ENCODE measurements around the gene RIN1.
"Not testable (repeated sequence)": the region's sequence is repeated elsewhere in the genome, so short reads cannot be mapped to it uniquely, and the experiment has no call there.

Gene RIN1, protein sequence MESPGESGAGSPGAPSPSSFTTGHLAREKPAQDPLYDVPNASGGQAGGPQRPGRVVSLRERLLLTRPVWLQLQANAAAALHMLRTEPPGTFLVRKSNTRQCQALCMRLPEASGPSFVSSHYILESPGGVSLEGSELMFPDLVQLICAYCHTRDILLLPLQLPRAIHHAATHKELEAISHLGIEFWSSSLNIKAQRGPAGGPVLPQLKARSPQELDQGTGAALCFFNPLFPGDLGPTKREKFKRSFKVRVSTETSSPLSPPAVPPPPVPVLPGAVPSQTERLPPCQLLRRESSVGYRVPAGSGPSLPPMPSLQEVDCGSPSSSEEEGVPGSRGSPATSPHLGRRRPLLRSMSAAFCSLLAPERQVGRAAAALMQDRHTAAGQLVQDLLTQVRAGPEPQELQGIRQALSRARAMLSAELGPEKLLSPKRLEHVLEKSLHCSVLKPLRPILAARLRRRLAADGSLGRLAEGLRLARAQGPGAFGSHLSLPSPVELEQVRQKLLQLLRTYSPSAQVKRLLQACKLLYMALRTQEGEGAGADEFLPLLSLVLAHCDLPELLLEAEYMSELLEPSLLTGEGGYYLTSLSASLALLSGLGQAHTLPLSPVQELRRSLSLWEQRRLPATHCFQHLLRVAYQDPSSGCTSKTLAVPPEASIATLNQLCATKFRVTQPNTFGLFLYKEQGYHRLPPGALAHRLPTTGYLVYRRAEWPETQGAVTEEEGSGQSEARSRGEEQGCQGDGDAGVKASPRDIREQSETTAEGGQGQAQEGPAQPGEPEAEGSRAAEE

GRCh38 chr11:66336234-66337102 is at the start of gene RIN1:
RIN1 (minus strand) TSS chr11:66336434; CDS start chr11:66336402, 32 bp downstream.
- peak; percentile 76 for DNase-seq

DNA sequence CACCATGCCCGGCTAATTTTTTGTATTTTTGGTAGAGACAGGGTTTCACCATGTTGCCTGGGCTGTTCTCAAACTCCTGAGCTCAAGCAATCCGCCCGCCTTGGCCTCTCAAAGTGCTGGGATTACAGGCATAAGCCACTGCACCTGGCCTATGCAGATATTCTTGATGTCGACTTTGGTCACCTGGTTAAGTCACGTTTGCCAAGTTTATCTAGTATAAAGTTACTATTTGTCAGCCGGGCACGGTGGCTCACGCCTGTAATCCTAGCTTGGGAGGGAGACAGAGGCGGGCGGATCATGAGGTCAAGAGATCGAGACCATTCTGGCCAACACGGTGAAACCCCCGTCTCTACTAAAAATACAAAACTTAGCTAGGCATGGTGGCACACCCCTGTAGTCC is 48.1 kb upstream of the RIN1 start:
- DNase-seq: not testable (repeated sequence)

GRCh38 chr11:66380264-66380663 is 44.0 kb upstream of the RIN1 start:
- DNase-seq: peak; percentile 18

- DNase-seq: not testable (repeated sequence)
Measured at GRCh38 chr11:66373690-66374287, 37.6 kb upstream of the RIN1 start.

GRCh38 chr11:66373265-66373664 is 37.0 kb upstream of the RIN1 start:
- no peak for DNase-seq

GRCh38 chr11:66371627-66372415 is 35.6 kb upstream of the RIN1 start, which contains the start of gene SLC29A2:
SLC29A2 (minus strand) TSS chr11:66371760; CDS start chr11:66371591, 169 bp downstream.
- DNase-seq: peak; percentile 87

GRCh38 chr11:66369073-66369894 is 33.0 kb upstream of the RIN1 start:
- DNase-seq: no peak

- no peak for DNase-seq
Measured at GRCh38 chr11:66368484-66368883, 32.2 kb upstream of the RIN1 start.

DNA sequence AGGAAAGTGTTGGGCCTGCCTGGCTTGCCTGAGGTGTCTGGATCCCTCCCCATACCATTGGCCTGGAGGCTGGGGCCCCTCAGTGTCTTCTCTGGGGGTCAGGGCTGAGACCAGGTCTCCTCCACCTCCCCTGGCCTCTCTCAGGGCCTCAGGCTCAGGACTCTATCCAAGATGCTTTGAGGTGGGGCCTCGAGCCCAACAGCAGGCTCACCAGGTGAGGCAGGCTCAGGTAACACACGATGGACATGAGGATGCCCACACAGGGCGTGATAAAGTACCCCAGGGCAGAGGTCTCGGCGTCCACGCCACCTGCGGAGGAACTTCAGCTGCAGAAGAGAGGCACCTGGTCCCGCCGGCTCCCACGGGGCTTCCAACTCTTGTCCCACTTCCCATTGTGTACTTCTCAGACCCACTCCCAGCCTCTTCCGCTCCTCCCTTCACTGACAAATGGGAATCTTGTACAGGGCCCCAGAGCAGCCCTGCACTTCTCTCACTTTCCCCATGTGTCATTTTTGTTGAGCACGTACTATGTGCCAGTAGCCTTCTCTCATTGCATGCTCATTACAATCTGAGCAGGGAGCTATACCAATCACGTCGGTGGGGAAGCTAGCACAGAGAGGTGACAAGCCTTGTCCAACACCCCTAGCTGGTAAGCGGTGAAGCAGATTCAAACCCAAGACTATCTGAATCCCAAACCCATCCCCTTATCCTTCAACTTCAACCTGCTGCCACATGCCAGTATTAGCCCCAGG is 31.5 kb upstream of the RIN1 start:
- DNase-seq: no peak

- no peak for DNase-seq
Measured at GRCh38 chr11:66366844-66367477, 30.7 kb upstream of the RIN1 start.

DNA sequence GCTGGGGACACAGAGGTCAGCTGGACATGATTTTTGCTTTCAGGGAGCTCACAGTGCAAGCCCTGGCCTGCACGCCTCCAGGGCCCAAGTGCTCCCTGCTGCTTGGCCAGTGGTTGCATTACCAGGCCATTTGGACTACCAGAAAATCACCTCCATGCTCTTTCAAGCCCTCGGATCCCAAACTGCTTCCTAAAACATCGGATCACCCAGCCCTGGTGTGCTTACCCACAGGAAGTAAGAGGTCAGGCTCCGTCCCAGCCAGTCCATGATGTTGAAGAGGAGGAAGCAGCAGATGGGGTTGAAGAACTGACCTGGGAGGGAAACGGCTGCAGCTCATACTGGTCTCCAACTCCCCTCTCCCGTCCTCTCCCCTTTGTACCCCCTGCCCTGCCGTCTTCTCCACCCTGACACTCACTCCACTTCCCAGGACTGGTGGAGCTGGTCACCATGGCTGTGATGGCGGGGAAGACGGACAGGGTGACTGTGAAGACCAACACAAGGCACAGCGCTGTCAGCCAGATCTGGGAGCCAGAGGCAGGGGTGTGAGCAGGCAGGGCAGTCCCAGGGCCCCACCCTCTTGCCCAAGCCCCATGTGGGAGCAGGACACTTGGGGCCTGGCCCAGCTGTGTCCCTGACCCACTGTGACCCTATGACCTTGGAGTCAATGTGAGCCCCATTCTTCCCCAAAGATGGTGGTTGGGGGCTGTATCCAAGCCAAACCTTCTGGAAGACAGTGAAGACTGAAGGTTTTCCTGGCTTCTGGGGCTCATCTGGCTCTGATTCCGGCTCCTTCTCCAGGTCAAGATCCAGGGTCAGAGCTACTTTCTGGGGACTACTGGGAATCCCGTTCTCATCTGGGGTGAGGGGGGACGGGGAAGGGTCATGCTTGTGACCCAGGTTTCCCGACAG is 29.7 kb upstream of the RIN1 start:
- no peak for DNase-seq

DNA sequence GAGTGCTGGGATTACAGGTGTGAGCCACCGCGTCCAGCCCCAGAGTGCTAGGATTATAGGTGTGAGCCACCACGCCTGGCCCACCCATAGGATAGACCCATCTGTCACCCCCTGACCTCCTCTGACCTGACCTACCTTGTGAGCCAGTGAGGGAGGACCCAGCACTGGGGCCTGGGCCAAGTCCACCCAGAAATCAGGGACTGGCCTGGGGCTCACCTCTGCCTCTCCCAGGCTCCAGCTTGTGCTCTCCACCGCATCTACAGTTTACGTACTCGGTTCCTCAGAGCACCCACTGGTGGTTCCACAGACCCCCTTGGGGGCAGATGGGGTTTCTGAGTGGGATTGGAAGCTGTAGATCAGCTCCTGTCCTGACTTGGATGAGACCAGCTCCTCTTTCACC is 28.9 kb upstream of the RIN1 start:
- no peak for DNase-seq

DNA sequence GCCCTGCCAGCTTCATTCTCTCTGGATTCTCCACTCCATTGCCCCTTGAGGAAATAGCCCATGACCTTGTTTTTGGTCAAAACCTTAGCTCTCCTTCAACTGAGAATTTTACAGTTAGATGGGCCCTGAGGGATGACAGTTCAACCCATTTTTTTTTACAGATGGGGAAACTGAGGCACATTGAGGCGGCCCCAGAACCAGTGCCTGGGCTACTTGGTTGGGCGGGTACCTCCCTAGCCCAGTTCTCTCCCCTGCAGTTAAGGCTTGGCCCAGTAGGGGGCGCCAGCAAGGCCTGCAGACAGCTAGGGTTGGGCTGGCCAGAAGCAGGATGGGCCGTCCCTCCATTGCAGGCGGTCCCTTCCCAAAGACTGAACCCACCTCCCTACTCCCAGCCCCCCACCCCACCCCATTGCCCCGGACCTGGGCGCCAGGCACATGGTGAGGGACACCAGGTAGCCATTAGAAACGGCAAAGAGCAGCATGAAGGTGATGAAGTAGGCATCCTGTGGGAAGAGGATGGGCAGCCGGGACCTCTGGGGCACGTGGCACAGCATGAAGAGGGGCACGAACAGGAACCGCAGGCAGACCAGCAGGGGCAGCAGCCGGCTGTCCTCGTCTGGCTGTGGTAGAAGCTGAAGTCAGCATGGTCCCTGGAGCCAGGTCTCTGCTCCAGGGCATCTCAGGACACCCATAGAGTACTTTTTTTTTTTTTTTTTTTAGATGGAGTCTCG is 27.7 kb upstream of the RIN1 start:
- peak; percentile 91 for DNase-seq

DNA sequence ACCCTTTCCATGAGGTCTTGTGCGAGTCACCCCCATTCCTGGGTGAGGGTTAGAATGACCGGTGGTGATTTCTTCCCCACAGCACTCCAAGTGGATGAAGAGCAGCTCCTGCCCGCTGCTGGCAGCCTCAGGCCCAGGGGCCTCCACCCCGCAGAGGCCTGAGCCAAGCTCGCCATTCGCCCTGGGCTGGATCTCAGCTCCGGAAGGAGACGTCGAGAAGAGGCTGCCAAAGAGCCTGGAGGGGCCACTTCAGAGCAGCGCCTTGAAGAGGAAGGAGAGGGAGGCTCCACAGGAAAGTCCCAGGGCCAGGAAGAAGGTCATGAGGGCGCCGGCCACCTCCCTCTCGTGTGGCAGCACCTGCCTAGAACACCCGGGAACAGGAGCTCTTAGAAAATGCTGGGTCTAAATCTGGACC is 27.0 kb upstream of the RIN1 start:
- DNase-seq: no peak

DNA sequence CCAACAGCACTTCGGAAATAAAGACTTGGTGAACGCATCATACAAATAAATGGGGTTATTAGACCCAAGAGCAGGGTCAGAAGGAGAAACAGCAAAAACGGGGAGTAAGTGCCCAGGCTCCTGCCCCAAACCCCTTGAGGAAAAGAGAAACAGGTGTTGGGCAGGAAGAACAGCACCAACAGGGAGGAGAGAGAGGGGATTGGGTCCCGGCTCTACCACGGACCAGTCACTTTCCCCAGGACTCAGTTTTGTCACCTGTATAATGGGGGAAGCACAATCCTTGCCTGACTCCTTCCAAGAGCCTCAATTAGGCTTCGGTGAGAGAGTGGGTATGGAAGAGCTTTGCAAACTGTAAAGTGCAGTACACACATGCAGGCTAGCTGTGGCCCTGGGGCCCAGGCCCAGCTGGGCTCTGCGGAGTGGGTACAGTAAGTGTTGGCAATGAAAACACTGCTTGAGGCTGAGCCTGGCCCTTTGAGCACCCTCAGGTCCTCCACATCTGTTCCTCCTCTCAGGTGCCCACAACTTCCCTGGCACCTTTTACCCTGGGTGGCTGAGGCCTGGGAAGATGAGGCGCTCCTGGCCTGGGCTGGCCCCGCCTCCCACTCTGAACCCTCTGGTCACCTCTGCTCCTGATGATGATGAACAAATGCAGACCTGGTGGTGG is 26.4 kb upstream of the RIN1 start:
- DNase-seq: no peak

- DNase-seq: no peak
Measured at GRCh38 chr11:66361502-66361941, 25.3 kb upstream of the RIN1 start.

All from activated CD4-positive, alpha-beta T cell treated with anti-CD3 and anti-CD28 coated beads for 48 hours (primary cell).